ENCODE data around the gene CORO1C.
A peak's percentile ranks its signal among the peaks of the same experiment; 100 is the strongest.

Gene CORO1C

GRCh38 chr12:108615918-108616317, 115.4 kb downstream of the CORO1C start:
- DNase-seq (ENCODE audit: low read depth) = no peak

- DNase-seq (ENCODE audit: low read depth) = no peak
Measured at GRCh38 chr12:108614639-108615038, 116.7 kb downstream of the CORO1C start.

- DNase-seq (ENCODE audit: low read depth) = no peak
Measured at GRCh38 chr12:108614041-108614440, 117.3 kb downstream of the CORO1C start.

GRCh38 chr12:108613548-108613947, 117.8 kb downstream of the CORO1C start:
- no peak for DNase-seq (ENCODE audit: low read depth)

GRCh38 chr12:108612788-108613282, 118.5 kb downstream of the CORO1C start:
- DNase-seq (ENCODE audit: low read depth) = peak; percentile 38

- DNase-seq (ENCODE audit: low read depth) = peak; percentile 92
Measured at GRCh38 chr12:108611884-108612415, 119.4 kb downstream of the CORO1C start.

- DNase-seq (ENCODE audit: low read depth) = no peak
Measured at GRCh38 chr12:108610856-108611605, 120.3 kb downstream of the CORO1C start.

- no peak for DNase-seq (ENCODE audit: low read depth)
Measured at GRCh38 chr12:108610336-108610815, 120.9 kb downstream of the CORO1C start.

GRCh38 chr12:108609537-108610335, 121.6 kb downstream of the CORO1C start:
- no peak for DNase-seq (ENCODE audit: low read depth)

GRCh38 chr12:108608616-108609015, 122.7 kb downstream of the CORO1C start:
- no peak for DNase-seq (ENCODE audit: low read depth)

- no peak for DNase-seq (ENCODE audit: low read depth)
Measured at GRCh38 chr12:108607981-108608600, 123.2 kb downstream of the CORO1C start.

- no peak for DNase-seq (ENCODE audit: low read depth)
Measured at GRCh38 chr12:108606492-108606891, 124.8 kb downstream of the CORO1C start.

- no peak for DNase-seq (ENCODE audit: low read depth)
Measured at GRCh38 chr12:108605690-108606406, 125.5 kb downstream of the CORO1C start.

GRCh38 chr12:108605000-108605689, 126.2 kb downstream of the CORO1C start:
- DNase-seq (ENCODE audit: low read depth) = peak; percentile 54

GRCh38 chr12:108604208-108604941, 126.9 kb downstream of the CORO1C start:
- DNase-seq (ENCODE audit: low read depth) = no peak

- no peak for DNase-seq (ENCODE audit: low read depth)
Measured at GRCh38 chr12:108603743-108604142, 127.6 kb downstream of the CORO1C start.

- no peak for DNase-seq (ENCODE audit: low read depth)
Measured at GRCh38 chr12:108602976-108603704, 128.2 kb downstream of the CORO1C start.

- DNase-seq (ENCODE audit: low read depth) = no peak
Measured at GRCh38 chr12:108602209-108602705, 129.1 kb downstream of the CORO1C start.

GRCh38 chr12:108600702-108601007, 130.7 kb downstream of the CORO1C start:
- DNase-seq (ENCODE audit: low read depth) = no peak
